ENCODE results near the gene TRIM25. TPM values are rescaled to one million over a fixed set of nuclear protein-coding genes. Genes with fewer than 3 reads are reported as not detected.

The TRIM25 gene
- total RNA-seq, 1 experiment from 2014 or later: 135 TPM

DNA sequence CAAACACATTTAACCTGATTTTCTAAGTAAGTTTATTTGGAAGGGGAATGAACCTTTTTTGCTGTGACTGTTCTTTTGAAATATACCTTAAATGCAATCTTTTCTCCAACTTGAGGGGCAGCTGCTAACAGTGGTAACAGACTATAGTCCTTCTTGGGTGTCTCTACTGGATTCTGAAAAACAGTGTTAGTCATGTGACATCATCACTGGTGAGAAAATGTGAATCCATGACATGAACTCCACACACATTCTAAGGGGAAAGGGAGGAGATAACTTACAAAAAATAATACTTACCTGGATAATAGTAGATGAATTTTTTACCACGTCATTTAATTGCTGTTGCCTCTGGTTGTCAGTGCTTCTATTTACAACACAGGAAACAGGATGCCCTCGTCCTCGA lies 35.7 kb upstream of the TRIM25 start:
- POLR2A ChIA-PET: no interaction called here

More for the DNA sequence above, 35.7 kb upstream of the TRIM25 start:
- DNase-seq (ENCODE audit: low read depth, low spot score) (no peak), ATAC-seq (no peak)
- H3K4me2 ChIP-seq (ENCODE audit: low read length): no peak overlapping the region
- no peak overlapping the region for H2AFZ ChIP-seq (ENCODE audit: low read depth, low read length, poor library complexity, severe bottlenecking)
- RAD21 ChIA-PET (ENCODE audit: low non-redundant PET in 1 of 2, low total read pairs in 2 of 2, uncharacterized antibody in 2 of 2, unreplicated experiment in 2 of 2): no interaction called here
- peaks cover 61% of the 10 kb centered on the region for H3K79me2 ChIP-seq (ENCODE audit: insufficient read depth, low read length)
- intact Hi-C loops (cut with micrococcal nuclease): no loop called here
- H3K36me3 ChIP-seq (ENCODE audit: control insufficient read depth in 1 of 2, insufficient read depth in 2 of 2, low read length in 2 of 2): peaks cover 42 to 47% of the 10 kb centered on the region in 2 experiments
- no peak overlapping the region for H3K9ac ChIP-seq (ENCODE audit: low read length)
- H3K4me3 ChIP-seq (replicated peaks in 1 of 2; ENCODE audit: low read depth in 1 of 2, low read length in 2 of 2): no peak overlapping the region
- no TSS peak for BruUV-seq (replicated peaks)
- H3K9me2 ChIP-seq (ENCODE audit: insufficient read depth): no peaks in the 10 kb centered on the region
- no peaks in the 10 kb centered on the region for H3K27me3 ChIP-seq (ENCODE audit: insufficient read depth, low read length)
- TF ChIP-seq FOSL1 (IDR thresholded peaks at IDR 0.05; ENCODE audit: low read depth) (no peak), SIN3A (IDR thresholded peaks at IDR 0.05; ENCODE audit: low read depth) (no peak), RAD21 (IDR thresholded peaks at IDR 0.05; ENCODE audit: low read depth) (no peak), ZFX (IDR thresholded peaks at IDR 0.05) (no peak), ZNF274 (IDR thresholded peaks at IDR 0.05; ENCODE audit: low read depth, low read length) (no peak), EZH2phosphoT487 (IDR thresholded peaks at IDR 0.05; ENCODE audit: borderline replicate concordance) (no peak), TCF7L2 (IDR thresholded peaks at IDR 0.05; ENCODE audit: borderline replicate concordance, extremely low read depth, insufficient read depth, insufficient read length) (no peak), ELF1 (IDR thresholded peaks at IDR 0.05; ENCODE audit: borderline replicate concordance, low read depth) (no peak), POLR2A (IDR thresholded peaks at IDR 0.05; ENCODE audit: borderline replicate concordance, extremely low read depth, insufficient read depth, insufficient read length) (no peak)
- TF ChIP-seq, protein P1, sequence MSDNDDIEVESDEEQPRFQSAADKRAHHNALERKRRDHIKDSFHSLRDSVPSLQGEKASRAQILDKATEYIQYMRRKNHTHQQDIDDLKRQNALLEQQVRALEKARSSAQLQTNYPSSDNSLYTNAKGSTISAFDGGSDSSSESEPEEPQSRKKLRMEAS (IDR thresholded peaks at IDR 0.05): no peak
- TF ChIP-seq, protein P2, sequence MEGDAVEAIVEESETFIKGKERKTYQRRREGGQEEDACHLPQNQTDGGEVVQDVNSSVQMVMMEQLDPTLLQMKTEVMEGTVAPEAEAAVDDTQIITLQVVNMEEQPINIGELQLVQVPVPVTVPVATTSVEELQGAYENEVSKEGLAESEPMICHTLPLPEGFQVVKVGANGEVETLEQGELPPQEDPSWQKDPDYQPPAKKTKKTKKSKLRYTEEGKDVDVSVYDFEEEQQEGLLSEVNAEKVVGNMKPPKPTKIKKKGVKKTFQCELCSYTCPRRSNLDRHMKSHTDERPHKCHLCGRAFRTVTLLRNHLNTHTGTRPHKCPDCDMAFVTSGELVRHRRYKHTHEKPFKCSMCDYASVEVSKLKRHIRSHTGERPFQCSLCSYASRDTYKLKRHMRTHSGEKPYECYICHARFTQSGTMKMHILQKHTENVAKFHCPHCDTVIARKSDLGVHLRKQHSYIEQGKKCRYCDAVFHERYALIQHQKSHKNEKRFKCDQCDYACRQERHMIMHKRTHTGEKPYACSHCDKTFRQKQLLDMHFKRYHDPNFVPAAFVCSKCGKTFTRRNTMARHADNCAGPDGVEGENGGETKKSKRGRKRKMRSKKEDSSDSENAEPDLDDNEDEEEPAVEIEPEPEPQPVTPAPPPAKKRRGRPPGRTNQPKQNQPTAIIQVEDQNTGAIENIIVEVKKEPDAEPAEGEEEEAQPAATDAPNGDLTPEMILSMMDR (IDR thresholded peaks at IDR 0.05 in 2 of 3, conservative IDR thresholded peaks at IDR 0.05 in 1 of 3; ENCODE audit: borderline replicate concordance in 1 of 3, insufficient read depth in 1 of 3, low read depth in 2 of 3, low read length in 2 of 3): no peak
- TF ChIP-seq, protein P3, sequence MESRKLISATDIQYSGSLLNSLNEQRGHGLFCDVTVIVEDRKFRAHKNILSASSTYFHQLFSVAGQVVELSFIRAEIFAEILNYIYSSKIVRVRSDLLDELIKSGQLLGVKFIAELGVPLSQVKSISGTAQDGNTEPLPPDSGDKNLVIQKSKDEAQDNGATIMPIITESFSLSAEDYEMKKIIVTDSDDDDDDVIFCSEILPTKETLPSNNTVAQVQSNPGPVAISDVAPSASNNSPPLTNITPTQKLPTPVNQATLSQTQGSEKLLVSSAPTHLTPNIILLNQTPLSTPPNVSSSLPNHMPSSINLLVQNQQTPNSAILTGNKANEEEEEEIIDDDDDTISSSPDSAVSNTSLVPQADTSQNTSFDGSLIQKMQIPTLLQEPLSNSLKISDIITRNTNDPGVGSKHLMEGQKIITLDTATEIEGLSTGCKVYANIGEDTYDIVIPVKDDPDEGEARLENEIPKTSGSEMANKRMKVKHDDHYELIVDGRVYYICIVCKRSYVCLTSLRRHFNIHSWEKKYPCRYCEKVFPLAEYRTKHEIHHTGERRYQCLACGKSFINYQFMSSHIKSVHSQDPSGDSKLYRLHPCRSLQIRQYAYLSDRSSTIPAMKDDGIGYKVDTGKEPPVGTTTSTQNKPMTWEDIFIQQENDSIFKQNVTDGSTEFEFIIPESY (IDR thresholded peaks at IDR 0.05; ENCODE audit: extremely low read depth, insufficient replicate concordance, low read length): no peak
- H3K27ac ChIP-seq (ENCODE audit: low read depth, low read length): no peak overlapping the region
- H4K20me1 ChIP-seq (ENCODE audit: insufficient read depth): no peaks in the 10 kb centered on the region
- H3K4me1 ChIP-seq (ENCODE audit: control insufficient read depth in 1 of 2, insufficient read depth in 2 of 2, low read length in 2 of 2): no peaks in the 10 kb centered on the region
- H3K9me3 ChIP-seq (ENCODE audit: control insufficient read depth in 1 of 2, insufficient read depth in 1 of 2, low read depth in 1 of 2, low read length in 2 of 2): no peaks in the 10 kb centered on the region
- CTCF ChIA-PET: no interaction called here

All from HCT116 (cell line).